Upper lobe of right lung (tissue), 1 donor: ENCODE results near the gene RND2. TPM values are rescaled to one million over a fixed set of nuclear protein-coding genes. Genes with fewer than 3 reads are reported as not detected.

Experiments used
- ATAC-seq: fragments of 200-7000 bp; cut with Tn5 transposase; one replicate; pipeline ENCODE4 v1.9.1; 2020; ENCODE audit warnings: mild to moderate bottlenecking, moderate library complexity
- DNase-seq: peaks from one replicate; pipeline ENCODE4 v3.0.0-alpha.2; 2020
- H3K27ac ChIP-seq: fragments of 200-600 bp; one replicate; pipeline ENCODE4 v1.8.0; 2022
- H3K27me3 ChIP-seq: fragments of 200-600 bp; one replicate; pipeline ENCODE4 v1.8.0; 2022; ENCODE audit warnings: mild to moderate bottlenecking
- H3K36me3 ChIP-seq: fragments of 200-600 bp; one replicate; pipeline ENCODE4 v1.8.0; 2022
- H3K4me1 ChIP-seq: fragments of 200-600 bp; one replicate; pipeline ENCODE4 v1.8.0; 2022
- H3K4me3 ChIP-seq: fragments of 200-600 bp; one replicate; pipeline ENCODE4 v1.8.0; 2022; ENCODE audit warnings: mild to moderate bottlenecking
- H3K9me3 ChIP-seq: fragments of 200-600 bp; one replicate; pipeline ENCODE4 v1.8.0; 2022
- intact Hi-C: fragments of 100-400 bp; cut with DNase I; formaldehyde crosslinking; loops from one replicate; pipeline ENCODE4 v1.11.0; 2022
- total RNA-seq: library from RNA; stranded (reverse); fragmentation: NEBNext Ultra II Directional; extraction: Animal tissue kit (Norgen Biotek cat#: 25700); gene quantifications from one replicate; pipeline ENCODE4 v1.2.1, GENCODE V29; 2021
- TF ChIP-seq, protein P1 (sequence below): fragments of 200-600 bp; IDR thresholded peaks from one replicate; pipeline ENCODE4 v1.8.0; 2022; ENCODE audit warnings: antibody characterized with exemption
- donor health status: DM: no; HTN: yes; CAD: no; lungs with severe emphysema.

RND2 gene
- total RNA-seq, 1 donor from 2014 or later: 0.78 TPM

GRCh38 chr17:43030137-43030767 lies 5.2 kb downstream of the RND2 start:
- Histone ChIP-seq H3K27ac (no peak overlapping the region), H3K4me1 (peaks cover 3% of the 10 kb centered on the region), H3K4me3 (no peak overlapping the region), H3K9me3 (no peaks in the 10 kb centered on the region), H3K27me3 (no peaks in the 10 kb centered on the region), H3K36me3 (no peaks in the 10 kb centered on the region)
- ATAC-seq: no peak
- DNase-seq: no peak
- intact Hi-C loops: no loop called here
- TF ChIP-seq, protein P1, sequence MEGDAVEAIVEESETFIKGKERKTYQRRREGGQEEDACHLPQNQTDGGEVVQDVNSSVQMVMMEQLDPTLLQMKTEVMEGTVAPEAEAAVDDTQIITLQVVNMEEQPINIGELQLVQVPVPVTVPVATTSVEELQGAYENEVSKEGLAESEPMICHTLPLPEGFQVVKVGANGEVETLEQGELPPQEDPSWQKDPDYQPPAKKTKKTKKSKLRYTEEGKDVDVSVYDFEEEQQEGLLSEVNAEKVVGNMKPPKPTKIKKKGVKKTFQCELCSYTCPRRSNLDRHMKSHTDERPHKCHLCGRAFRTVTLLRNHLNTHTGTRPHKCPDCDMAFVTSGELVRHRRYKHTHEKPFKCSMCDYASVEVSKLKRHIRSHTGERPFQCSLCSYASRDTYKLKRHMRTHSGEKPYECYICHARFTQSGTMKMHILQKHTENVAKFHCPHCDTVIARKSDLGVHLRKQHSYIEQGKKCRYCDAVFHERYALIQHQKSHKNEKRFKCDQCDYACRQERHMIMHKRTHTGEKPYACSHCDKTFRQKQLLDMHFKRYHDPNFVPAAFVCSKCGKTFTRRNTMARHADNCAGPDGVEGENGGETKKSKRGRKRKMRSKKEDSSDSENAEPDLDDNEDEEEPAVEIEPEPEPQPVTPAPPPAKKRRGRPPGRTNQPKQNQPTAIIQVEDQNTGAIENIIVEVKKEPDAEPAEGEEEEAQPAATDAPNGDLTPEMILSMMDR: no peak

- Histone ChIP-seq H3K4me1 (peaks cover 3% of the 10 kb centered on the region), H3K36me3 (no peaks in the 10 kb centered on the region), H3K27me3 (no peaks in the 10 kb centered on the region), H3K9me3 (no peaks in the 10 kb centered on the region), H3K27ac (no peak overlapping the region), H3K4me3 (no peak overlapping the region)
- TF ChIP-seq, protein P1: no peak
- DNase-seq (no peak), ATAC-seq (no peak)
- intact Hi-C loops: no loop called here
Measured at GRCh38 chr17:43031666-43032065, 6.6 kb downstream of the RND2 start.

- Histone ChIP-seq H3K9me3 (no peaks in the 10 kb centered on the region), H3K4me3 (no peak overlapping the region), H3K4me1 (peaks cover 3% of the 10 kb centered on the region), H3K36me3 (no peaks in the 10 kb centered on the region), H3K27ac (no peak overlapping the region), H3K27me3 (no peaks in the 10 kb centered on the region)
- ATAC-seq (no peak), DNase-seq (no peak)
- TF ChIP-seq, protein P1: no peak
- intact Hi-C loops: no loop called here
Measured at GRCh38 chr17:43033948-43034881, 9.2 kb downstream of the RND2 start.

DNA sequence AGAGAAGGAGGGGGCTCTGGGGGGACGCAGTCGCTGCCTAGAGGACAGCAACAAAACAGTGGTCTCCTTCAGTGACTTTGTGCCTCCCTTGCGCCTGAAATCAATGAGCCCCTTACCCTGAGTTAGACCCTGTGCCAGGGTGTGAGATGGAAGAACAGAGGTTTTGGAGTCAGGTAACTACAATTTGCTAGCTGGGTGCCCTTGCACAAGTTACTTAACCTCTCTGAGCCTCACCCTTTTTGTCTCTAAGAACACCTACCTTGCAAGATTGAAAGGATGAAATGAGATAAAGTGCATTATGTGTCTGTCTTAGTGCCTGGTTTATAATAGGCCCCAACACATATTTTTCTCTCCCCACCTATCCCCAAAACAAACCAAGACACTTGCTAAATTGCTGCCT lies 9.9 kb downstream of the RND2 start:
- no peak overlapping the region for H3K27ac ChIP-seq
- ATAC-seq (no peak), DNase-seq (no peak)
- TF ChIP-seq, protein P1: no peak
- H3K4me3 ChIP-seq: no peak overlapping the region
- intact Hi-C loops: no loop called here
- no peaks in the 10 kb centered on the region for H3K27me3 ChIP-seq
- no peaks in the 10 kb centered on the region for H3K9me3 ChIP-seq
- peaks cover 1% of the 10 kb centered on the region for H3K4me1 ChIP-seq
- no peaks in the 10 kb centered on the region for H3K36me3 ChIP-seq

DNA sequence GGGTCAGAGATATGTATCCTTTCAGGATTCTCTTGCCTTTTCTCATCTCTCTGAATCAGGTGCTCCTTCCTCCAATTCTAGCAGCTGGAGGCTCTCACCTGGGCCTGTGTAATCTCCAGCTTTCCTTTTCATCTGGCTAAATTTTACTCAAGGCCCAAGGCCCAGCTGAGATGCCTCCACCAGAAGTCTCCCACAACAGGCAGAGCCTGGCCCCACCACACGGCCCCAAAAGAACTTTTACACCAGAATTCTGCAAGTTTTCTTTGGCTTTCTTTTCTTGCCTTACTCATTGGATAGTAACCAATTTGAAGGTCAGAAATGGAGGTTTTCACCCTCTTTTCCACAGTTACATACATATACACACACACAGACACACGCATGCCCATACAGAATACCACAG lies 14.6 kb downstream of the RND2 start:
- TF ChIP-seq, protein P1: no peak
- DNase-seq (no peak), ATAC-seq (no peak)
- Histone ChIP-seq H3K4me3 (no peak overlapping the region), H3K9me3 (no peaks in the 10 kb centered on the region), H3K36me3 (no peaks in the 10 kb centered on the region), H3K27ac (no peak overlapping the region), H3K4me1 (no peaks in the 10 kb centered on the region), H3K27me3 (no peaks in the 10 kb centered on the region)
- intact Hi-C loops: no loop called here
